ENCODE measurements around the gene ZNF239. TPM values are rescaled to one million over a fixed set of nuclear protein-coding genes. Genes with fewer than 3 reads are reported as not detected.
"Not testable (repeated sequence)": the region's sequence is repeated elsewhere in the genome, so short reads cannot be mapped to it uniquely, and the experiment has no call there.

The ZNF239 gene
- total RNA-seq, 2 experiments from 2014 or later: 0.15 to 0.25 TPM

DNA sequence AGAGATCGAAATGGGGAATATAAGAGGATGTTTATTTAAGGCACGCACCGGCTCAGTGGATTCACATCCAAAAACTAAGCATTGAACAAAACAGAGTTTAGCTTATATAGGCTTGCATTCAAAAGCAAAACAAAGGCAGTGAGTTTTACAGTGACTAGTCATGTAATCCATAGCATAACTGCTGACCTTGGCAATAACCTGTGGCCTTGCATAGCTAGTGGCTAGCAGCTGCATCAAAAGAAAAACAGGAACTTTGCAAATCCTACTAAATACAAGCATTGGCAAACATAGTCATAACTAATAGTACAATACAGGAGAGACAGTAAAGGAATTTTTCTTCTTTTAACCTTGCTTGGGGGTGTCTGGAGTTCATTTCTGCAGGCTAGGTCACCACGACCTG, 22.1 kb upstream of the ZNF239 start:
- Mint-ChIP-seq H3K27ac (no peak overlapping the region), H3K4me3 (no peak overlapping the region), H3K36me3 (ENCODE audit: low read depth) (peaks cover 3% of the 10 kb centered on the region), H3K27me3 (peaks cover 29% of the 10 kb centered on the region), H3K9me3 (peaks cover 34% of the 10 kb centered on the region), H3K4me1 (peaks cover 21% of the 10 kb centered on the region)
- no peak for DNase-seq
- POLR2A ChIA-PET: no interaction called here
- CTCF ChIA-PET: no interaction called here

DNA sequence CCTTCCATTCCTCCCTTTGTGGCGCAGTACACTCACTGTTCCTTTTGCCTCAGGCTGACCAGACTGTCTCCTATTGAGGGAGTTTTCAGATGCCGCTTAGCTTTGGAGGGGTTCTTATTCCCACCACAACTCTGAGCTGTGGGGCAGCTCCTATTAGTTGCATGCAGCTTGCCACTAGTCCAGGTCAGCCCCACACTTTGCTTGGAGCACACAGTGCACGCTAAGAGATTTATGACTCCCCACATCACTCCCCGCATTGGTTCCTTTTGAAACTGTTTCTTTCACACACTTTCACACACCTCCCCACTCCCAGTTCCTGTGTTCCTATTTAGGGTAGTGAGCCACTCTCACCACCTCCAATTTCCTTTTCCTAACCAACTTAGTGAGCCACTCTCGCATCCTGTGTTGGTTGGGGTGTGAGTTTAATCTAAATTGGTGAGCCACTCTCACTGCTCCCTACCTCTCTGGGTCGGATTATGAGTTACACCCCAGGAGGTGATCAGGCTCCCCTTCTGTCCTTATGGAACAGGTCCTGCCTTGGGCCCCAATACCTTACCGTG, 21.4 kb upstream of the ZNF239 start:
- DNase-seq: no peak
- Mint-ChIP-seq H3K27me3 (peaks cover 26% of the 10 kb centered on the region), H3K36me3 (ENCODE audit: low read depth) (peaks cover 3% of the 10 kb centered on the region), H3K27ac (peak overlapping the region; percentile 49), H3K9me3 (peaks cover 34% of the 10 kb centered on the region), H3K4me3 (peak overlapping the region; percentile 61), H3K4me1 (peaks cover 21% of the 10 kb centered on the region)
- CTCF ChIA-PET: no interaction called here
- POLR2A ChIA-PET: interaction anchor here (1.2 to 1.5 kb wide), 4 partner anchors 10 to 52 kb away, joined by 3 to 9 read pairs (median 4); partner anchors contain the start of genes ZNF239 and ZNF485

DNA sequence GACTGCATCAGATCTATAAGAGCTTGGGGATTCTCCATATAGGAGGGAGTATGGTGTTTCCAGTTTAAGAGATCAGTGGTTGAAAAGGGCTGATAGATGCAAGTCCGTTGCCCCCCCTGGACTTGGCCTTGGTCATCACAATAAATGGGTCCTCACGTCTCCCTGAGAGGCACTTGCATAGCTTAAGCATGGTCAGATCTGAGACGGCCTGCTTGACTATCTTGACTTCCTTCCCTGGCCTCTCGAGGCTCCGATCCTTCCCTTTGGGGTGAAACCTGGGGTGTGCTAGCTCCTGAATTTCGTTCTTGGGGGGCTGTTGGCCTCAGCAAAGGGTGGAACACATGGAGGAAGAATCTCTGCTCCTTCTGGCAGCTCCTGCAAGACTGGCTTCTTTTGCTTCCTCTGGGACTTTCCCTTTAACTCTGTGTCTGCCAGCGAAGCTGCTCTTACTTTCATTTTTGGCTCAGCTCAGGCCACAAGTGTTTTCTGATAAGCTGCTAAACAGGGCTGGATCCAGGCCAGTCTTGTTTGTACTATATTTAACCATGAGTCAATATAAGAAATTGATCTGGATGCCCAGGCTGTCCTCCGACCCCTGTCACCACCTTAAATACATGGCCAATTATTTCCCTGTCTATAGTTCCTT, 20.7 kb upstream of the ZNF239 start:
- H3K4me1 Mint-ChIP-seq: peaks cover 21% of the 10 kb centered on the region
- peaks cover 37% of the 10 kb centered on the region for H3K9me3 Mint-ChIP-seq
- ChIA-PET CTCF (interaction anchor here (1.0 kb wide), 1 partner anchor 11 kb away, joined by 4 read pairs; the partner anchor contains the start of gene ZNF485), POLR2A (interaction anchor here (1.2 to 1.5 kb wide), 4 partner anchors 11 to 53 kb away, joined by 3 to 9 read pairs (median 4); partner anchors contain the start of genes ZNF239 and ZNF485)
- peak; percentile 39 for DNase-seq
- no peak overlapping the region for H3K27ac Mint-ChIP-seq
- H3K4me3 Mint-ChIP-seq: peak overlapping the region; percentile 61
- H3K36me3 Mint-ChIP-seq (ENCODE audit: low read depth): peaks cover 3% of the 10 kb centered on the region
- peaks cover 29% of the 10 kb centered on the region for H3K27me3 Mint-ChIP-seq

DNA sequence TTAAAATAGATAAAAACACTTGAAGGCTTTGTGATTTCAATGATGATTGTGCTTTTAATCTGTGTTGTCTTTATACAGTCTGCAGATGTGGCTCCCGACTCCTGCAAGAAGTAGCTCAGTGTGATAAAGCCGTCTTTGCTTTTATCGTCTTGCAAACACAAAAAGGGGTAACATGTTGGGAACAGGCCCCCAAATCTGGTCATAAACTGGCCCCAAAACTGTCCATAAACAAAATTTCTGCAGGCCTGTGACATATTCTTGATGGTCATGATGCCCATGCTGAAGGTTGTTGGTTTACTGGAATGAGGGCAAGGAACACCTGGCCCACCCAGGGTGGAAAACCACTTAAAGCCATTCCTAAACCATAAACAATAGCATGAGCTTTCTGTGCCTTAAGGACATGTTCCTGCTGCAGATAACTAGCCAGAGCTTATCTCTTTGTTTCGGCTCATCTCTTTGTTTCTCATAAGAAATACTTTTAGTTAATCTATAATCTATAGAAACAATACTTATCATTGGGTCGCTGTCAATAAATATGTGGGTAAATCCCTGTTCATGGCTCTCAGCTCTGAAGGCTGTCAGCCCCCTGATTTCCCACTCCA, 17.0 kb upstream of the ZNF239 start:
- no peak overlapping the region for H3K4me3 Mint-ChIP-seq
- CTCF ChIA-PET: no interaction called here
- no peak overlapping the region for H3K27ac Mint-ChIP-seq

DNA sequence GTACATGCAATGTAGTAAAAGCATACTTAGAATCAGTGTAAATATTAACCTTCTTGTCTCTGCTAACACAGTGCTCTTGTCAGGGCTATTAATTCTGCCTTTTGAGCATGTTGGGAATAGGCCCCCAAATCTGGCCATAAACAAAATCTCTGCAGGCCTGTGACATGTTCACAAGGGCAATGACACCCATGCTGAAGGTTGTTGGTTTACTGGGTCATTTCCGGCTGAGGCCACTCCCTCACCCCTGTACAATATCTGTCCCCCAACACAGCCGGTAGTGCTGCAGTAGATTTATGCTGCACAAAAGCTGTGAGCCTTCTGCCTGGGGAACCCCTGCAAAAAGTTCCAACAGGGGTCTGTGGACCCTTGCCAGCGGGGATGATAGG, 12.3 kb upstream of the ZNF239 start:
- H3K27ac Mint-ChIP-seq; H3K4me1 Mint-ChIP-seq; H3K27me3 Mint-ChIP-seq; CTCF ChIA-PET; POLR2A ChIA-PET; H3K9me3 Mint-ChIP-seq; H3K36me3 Mint-ChIP-seq (ENCODE audit: low read depth); H3K4me3 Mint-ChIP-seq; DNase-seq: not testable (repeated sequence)

More for the DNA sequence above, 17.0 kb upstream of the ZNF239 start:
- no peak for DNase-seq
- Mint-ChIP-seq H3K36me3 (ENCODE audit: low read depth) (peaks cover 3% of the 10 kb centered on the region), H3K27me3 (peaks cover 26% of the 10 kb centered on the region), H3K4me1 (peaks cover 19% of the 10 kb centered on the region), H3K9me3 (peaks cover 28% of the 10 kb centered on the region)
- POLR2A ChIA-PET: no interaction called here

DNA sequence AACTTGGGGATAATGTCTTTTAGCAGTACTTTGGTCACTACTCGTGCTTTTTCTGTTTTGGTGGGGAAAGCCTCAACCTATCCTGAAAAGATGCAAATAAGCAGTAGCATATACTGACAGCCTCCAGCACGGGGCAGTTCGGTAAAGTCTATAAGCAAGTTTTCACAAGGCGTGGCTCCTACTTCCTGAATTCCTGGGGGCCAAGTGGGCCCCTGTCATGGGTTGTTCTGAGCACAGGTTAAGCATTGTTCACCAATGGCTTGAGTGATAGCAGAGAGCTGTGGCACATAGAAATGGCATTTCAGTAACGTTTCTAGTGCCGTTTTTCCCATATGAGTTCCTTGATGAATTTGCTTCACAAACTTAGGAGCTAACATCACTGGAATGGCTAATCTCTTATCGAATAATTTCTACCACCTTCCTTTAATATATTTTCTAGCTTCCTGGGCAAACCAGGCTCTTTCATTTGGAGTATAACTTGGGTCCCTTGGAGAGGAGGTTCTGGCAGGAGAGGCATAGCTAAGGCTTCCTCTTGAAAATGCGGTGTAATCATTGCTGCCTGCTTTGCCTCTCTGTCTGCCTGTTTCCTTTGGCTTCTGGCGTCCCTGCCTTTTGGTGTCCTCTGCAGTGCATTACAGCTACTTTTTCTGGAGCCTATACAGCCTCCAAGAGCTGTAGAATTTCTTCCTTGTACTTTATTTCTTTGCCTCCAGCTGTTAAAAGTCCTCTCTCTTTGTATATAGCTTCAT, 11.7 kb upstream of the ZNF239 start:
- peaks cover 9% of the 10 kb centered on the region for H3K27me3 Mint-ChIP-seq
- DNase-seq: no peak
- peaks cover 3% of the 10 kb centered on the region for H3K9me3 Mint-ChIP-seq
- H3K4me1 Mint-ChIP-seq: no peaks in the 10 kb centered on the region
- no peak overlapping the region for H3K4me3 Mint-ChIP-seq
- H3K27ac Mint-ChIP-seq: no peak overlapping the region
- no peaks in the 10 kb centered on the region for H3K36me3 Mint-ChIP-seq (ENCODE audit: low read depth)
- CTCF ChIA-PET: no interaction called here
- POLR2A ChIA-PET: no interaction called here

DNA sequence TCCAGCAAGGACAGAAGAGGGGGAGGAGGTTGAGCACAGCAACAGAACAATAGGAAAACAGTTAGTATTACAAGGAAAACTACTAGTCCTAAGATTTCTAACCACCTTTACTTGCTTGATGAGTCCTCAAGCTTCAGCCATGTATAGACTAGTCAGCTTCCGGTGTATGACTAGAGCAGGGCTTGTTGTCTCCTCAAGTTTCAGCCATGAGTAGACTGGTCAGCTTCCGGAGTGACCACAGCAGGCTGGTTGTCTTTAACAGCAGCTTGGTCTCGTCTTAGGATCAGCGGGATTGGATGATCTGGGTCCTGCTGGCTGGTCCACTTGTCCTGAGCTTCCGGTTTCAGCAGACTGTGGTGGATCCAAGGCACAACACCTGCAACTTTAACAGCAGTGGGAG, 10.6 kb upstream of the ZNF239 start:
- ChIA-PET POLR2A (no interaction called here), CTCF (no interaction called here)
- H3K4me3 Mint-ChIP-seq: no peak overlapping the region

DNA sequence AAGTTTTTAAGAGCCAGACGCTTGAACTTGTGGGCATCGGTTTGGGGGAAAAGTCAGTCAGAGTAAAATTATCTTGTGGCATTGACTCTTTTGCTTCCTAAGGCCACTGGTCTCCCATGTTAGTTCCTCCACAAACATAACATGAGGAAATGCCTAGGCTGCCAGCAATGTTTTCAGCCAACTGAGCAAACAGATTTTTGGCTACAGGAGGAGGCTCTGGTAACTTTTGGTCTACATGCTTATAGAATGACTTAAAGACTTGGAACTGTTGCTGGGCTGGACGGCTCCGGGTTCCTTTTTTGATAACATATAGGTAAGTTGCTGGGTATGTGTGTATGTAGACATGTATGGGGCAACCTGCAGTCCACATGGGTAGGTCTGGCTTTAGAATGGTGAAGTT, 9.6 kb upstream of the ZNF239 start:
- Mint-ChIP-seq H3K27me3 (peaks cover 6% of the 10 kb centered on the region), H3K27ac (no peak overlapping the region), H3K36me3 (ENCODE audit: low read depth) (no peaks in the 10 kb centered on the region), H3K4me1 (no peaks in the 10 kb centered on the region), H3K4me3 (no peak overlapping the region), H3K9me3 (no peaks in the 10 kb centered on the region)
- ChIA-PET POLR2A (no interaction called here), CTCF (no interaction called here)
- DNase-seq: no peak

More for the DNA sequence above, 10.6 kb upstream of the ZNF239 start:
- no peaks in the 10 kb centered on the region for H3K36me3 Mint-ChIP-seq (ENCODE audit: low read depth)
- H3K27ac Mint-ChIP-seq: no peak overlapping the region
- H3K4me1 Mint-ChIP-seq: no peaks in the 10 kb centered on the region
- no peaks in the 10 kb centered on the region for H3K9me3 Mint-ChIP-seq
- no peak for DNase-seq
- peaks cover 6% of the 10 kb centered on the region for H3K27me3 Mint-ChIP-seq

DNA sequence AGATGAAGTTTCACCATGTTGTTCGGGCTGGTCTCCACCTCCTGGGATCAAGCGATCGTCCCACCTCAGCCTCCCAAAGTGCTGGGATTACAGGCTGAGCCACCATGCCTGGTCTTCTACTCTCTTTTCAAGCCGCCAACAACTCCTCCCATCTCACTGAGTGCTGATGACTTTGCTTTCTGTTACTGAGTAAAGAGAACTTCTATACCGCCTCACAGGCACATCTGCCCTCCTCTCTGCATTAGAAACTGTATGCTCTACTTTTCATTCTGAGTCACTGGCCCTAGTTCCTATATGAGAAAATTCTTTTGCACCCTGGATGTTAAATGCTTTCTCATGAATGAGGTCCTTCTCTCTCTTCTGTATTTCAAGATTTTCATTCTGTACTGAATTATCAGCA, 2.2 kb upstream of the ZNF239 start:
- POLR2A ChIA-PET: no interaction called here
- CTCF ChIA-PET: no interaction called here

DNA sequence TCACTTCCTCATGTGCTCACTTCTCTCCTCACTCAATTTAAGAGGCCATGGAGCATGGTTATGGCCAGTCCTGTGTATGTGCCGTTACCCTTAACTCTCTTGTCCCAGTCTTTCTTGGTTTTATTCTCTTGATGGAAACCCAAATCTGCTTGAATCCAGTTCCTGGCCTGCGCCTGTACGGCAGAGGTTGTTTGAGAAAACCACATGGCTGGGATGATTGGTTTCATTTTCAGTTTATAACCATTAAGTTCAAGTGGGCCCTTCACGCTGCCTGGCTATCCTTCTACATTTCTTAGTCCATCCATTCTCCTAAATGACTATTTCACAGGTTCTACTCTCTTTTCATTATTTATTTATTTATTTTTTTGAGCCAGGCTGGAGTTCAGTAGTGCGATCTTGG, 1.6 kb upstream of the ZNF239 start:
- Mint-ChIP-seq H3K27ac (peak overlapping the region; percentile 13), H3K4me1 (peaks cover 26% of the 10 kb centered on the region), H3K36me3 (ENCODE audit: low read depth) (peaks cover 28% of the 10 kb centered on the region), H3K9me3 (peaks cover 38% of the 10 kb centered on the region), H3K4me3 (peak overlapping the region; percentile 22), H3K27me3 (no peaks in the 10 kb centered on the region)
- ChIA-PET CTCF (no interaction called here), POLR2A (no interaction called here)
- DNase-seq: no peak

More for the DNA sequence above, 2.2 kb upstream of the ZNF239 start:
- DNase-seq: no peak
- H3K27ac Mint-ChIP-seq: no peak overlapping the region
- H3K27me3 Mint-ChIP-seq: no peaks in the 10 kb centered on the region
- peaks cover 28% of the 10 kb centered on the region for H3K36me3 Mint-ChIP-seq (ENCODE audit: low read depth)
- no peak overlapping the region for H3K4me3 Mint-ChIP-seq
- H3K9me3 Mint-ChIP-seq: peaks cover 35% of the 10 kb centered on the region
- peaks cover 24% of the 10 kb centered on the region for H3K4me1 Mint-ChIP-seq

DNA sequence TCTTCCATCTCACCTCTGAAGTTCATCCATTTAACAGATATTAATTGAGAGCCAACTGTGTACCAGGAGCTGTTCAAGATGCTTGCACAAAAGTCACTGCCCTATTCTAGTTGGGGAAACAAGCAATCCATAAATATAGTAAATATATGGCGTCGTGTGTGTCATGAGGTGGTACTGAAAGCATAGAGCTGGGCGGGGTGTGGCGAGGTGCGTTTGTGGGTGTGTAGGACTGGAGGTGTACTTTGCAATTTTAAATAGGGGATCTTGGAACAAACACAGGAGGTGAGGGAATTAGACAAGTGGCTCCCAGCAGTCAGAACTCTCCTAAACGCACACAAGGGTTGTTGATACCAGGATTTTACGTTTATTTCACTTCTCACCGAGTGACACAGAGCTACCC, 490 bp upstream of the ZNF239 start:
- Mint-ChIP-seq H3K27me3 (no peaks in the 10 kb centered on the region), H3K36me3 (ENCODE audit: low read depth) (peaks cover 28% of the 10 kb centered on the region), H3K4me1 (peaks cover 27% of the 10 kb centered on the region), H3K9me3 (peaks cover 42% of the 10 kb centered on the region), H3K4me3 (peak overlapping the region; percentile 53), H3K27ac (peak overlapping the region; percentile 33)
- DNase-seq: no peak
- ChIA-PET POLR2A (interaction anchor here (1.4 kb wide), 1 partner anchor 179 kb away, joined by 4 read pairs; no protein-coding TSS in a partner anchor), CTCF (no interaction called here)

DNA sequence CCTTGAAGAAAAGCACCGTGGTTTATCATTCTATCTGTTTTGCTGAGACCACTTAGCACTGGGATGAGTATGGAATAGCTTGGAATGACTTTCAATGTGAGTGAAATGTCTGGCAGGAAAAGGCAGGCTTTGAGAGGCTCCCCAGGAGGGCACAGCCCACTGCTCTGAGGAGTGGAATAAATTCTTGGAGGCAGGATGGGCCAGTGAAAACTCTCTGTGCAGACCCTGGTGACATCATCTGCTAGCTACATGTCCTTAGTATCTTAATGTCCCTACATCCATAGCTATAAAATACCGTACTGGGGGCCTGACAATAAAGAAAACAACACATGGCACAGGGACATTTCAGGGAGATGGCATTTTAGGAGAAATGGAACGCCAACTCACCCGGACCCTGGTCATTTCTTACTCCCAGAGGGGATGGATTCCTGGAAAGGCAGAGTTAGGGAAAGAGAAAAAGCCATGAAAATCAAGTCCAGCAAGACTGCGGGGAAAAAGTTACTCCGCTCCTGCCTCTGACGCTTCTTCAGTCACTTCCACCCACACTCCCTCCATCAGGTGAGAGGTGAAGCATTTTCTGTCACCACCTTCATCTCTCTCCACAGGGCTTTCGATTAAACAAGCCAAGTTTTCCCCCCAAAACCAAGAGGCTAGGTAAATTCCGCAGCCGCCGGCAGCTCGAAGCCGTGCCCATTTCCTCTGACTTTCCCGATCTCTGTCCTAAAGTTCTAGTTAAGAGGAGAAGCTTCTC, 991 bp downstream of the ZNF239 start:
- no peak overlapping the region for H3K27ac Mint-ChIP-seq
- CTCF ChIA-PET: no interaction called here
- no peak for DNase-seq
- H3K27me3 Mint-ChIP-seq: no peaks in the 10 kb centered on the region
- H3K4me1 Mint-ChIP-seq: peaks cover 27% of the 10 kb centered on the region
- H3K36me3 Mint-ChIP-seq (ENCODE audit: low read depth): peaks cover 28% of the 10 kb centered on the region
- POLR2A ChIA-PET: interaction anchor here (0.6 to 1.4 kb wide), 4 partner anchors 21 to 178 kb away, joined by 3 to 4 read pairs (median 4); partner anchors contain the start of genes ZNF32 and ZNF485
- H3K9me3 Mint-ChIP-seq: peaks cover 42% of the 10 kb centered on the region
- H3K4me3 Mint-ChIP-seq: no peak overlapping the region

DNA sequence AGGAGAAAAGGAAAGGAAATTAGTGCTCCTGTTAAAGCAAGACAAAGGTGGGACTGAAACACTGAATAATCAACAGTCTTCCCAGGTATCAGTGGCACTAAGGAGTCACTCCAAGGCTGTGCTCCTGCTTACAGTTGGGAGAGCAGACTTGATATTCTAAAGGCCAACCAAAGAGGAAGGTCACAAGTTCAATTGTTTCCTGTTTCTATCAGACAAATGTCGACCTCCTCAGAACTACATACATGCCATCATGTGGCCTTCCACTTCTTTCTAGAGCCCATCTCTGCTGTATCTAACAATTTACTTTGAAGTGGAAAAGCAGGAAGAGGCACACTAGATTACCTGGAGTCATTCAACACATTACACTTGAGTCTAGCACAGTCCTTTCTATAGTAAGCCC, 3.4 kb downstream of the ZNF239 start:
- POLR2A ChIA-PET: no interaction called here

More for the DNA sequence above, 3.4 kb downstream of the ZNF239 start:
- DNase-seq: no peak
- H3K27me3 Mint-ChIP-seq: no peaks in the 10 kb centered on the region
- peaks cover 18% of the 10 kb centered on the region for H3K36me3 Mint-ChIP-seq (ENCODE audit: low read depth)
- CTCF ChIA-PET: no interaction called here
- no peak overlapping the region for H3K27ac Mint-ChIP-seq
- peaks cover 24% of the 10 kb centered on the region for H3K9me3 Mint-ChIP-seq
- H3K4me1 Mint-ChIP-seq: peaks cover 20% of the 10 kb centered on the region
- no peak overlapping the region for H3K4me3 Mint-ChIP-seq
